ENCODE data around the gene FGF6.

DNA sequence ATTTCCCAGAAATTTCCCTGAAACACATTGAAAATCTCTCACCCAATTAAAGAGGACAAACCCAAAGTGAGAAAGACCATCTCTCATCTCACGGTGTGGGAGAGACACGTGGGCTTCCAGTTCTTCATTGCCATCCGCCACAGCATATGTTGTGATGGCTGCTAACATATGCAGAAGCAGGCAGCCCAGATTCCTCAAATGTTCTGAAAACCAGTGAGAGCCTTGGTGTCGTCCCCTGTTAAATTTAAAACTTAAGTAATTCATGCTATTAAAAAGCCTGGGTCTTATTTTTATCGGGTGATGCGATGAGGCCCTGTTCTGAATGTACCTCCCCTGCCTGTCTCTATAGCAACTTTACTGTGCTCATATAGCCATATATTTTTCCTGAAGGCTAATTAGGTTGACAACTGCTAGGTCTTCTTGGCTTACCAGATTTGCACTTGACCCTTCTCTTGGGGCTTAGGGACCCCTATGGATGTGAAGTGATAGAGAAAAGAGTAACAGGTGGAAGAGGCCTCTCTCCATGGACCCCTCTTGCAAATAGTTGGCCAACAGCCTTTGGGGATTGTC, 2.8 kb upstream of the FGF6 start:
- TF ChIP-seq, protein P1, sequence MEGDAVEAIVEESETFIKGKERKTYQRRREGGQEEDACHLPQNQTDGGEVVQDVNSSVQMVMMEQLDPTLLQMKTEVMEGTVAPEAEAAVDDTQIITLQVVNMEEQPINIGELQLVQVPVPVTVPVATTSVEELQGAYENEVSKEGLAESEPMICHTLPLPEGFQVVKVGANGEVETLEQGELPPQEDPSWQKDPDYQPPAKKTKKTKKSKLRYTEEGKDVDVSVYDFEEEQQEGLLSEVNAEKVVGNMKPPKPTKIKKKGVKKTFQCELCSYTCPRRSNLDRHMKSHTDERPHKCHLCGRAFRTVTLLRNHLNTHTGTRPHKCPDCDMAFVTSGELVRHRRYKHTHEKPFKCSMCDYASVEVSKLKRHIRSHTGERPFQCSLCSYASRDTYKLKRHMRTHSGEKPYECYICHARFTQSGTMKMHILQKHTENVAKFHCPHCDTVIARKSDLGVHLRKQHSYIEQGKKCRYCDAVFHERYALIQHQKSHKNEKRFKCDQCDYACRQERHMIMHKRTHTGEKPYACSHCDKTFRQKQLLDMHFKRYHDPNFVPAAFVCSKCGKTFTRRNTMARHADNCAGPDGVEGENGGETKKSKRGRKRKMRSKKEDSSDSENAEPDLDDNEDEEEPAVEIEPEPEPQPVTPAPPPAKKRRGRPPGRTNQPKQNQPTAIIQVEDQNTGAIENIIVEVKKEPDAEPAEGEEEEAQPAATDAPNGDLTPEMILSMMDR (conservative IDR thresholded peaks at IDR 0.05; ENCODE audit: low read depth in 2 of 2), result no peak
- TF ChIP-seq POLR2AphosphoS5 (IDR thresholded peaks at IDR 0.05; ENCODE audit: low read depth) (no peak), EZH2 (IDR thresholded peaks at IDR 0.05; ENCODE audit: low read depth, unreplicated experiment) (no peak), EZH2phosphoT487 (IDR thresholded peaks at IDR 0.05; ENCODE audit: unreplicated experiment) (no peak), CREB1 (CRISPR knock-in tag; IDR thresholded peaks at IDR 0.05; ENCODE audit: low read depth) (no peak), JUNB (IDR thresholded peaks at IDR 0.05; ENCODE audit: unreplicated experiment) (no peak), ZNF331 (CRISPR knock-in tag; IDR thresholded peaks at IDR 0.05; ENCODE audit: low read depth) (no peak)
- TF ChIP-seq, protein P2, sequence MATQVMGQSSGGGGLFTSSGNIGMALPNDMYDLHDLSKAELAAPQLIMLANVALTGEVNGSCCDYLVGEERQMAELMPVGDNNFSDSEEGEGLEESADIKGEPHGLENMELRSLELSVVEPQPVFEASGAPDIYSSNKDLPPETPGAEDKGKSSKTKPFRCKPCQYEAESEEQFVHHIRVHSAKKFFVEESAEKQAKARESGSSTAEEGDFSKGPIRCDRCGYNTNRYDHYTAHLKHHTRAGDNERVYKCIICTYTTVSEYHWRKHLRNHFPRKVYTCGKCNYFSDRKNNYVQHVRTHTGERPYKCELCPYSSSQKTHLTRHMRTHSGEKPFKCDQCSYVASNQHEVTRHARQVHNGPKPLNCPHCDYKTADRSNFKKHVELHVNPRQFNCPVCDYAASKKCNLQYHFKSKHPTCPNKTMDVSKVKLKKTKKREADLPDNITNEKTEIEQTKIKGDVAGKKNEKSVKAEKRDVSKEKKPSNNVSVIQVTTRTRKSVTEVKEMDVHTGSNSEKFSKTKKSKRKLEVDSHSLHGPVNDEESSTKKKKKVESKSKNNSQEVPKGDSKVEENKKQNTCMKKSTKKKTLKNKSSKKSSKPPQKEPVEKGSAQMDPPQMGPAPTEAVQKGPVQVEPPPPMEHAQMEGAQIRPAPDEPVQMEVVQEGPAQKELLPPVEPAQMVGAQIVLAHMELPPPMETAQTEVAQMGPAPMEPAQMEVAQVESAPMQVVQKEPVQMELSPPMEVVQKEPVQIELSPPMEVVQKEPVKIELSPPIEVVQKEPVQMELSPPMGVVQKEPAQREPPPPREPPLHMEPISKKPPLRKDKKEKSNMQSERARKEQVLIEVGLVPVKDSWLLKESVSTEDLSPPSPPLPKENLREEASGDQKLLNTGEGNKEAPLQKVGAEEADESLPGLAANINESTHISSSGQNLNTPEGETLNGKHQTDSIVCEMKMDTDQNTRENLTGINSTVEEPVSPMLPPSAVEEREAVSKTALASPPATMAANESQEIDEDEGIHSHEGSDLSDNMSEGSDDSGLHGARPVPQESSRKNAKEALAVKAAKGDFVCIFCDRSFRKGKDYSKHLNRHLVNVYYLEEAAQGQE (IDR thresholded peaks at IDR 0.05; ENCODE audit: unreplicated experiment), result no peak
- TF ChIP-seq, protein P3, sequence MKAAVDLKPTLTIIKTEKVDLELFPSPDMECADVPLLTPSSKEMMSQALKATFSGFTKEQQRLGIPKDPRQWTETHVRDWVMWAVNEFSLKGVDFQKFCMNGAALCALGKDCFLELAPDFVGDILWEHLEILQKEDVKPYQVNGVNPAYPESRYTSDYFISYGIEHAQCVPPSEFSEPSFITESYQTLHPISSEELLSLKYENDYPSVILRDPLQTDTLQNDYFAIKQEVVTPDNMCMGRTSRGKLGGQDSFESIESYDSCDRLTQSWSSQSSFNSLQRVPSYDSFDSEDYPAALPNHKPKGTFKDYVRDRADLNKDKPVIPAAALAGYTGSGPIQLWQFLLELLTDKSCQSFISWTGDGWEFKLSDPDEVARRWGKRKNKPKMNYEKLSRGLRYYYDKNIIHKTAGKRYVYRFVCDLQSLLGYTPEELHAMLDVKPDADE (IDR thresholded peaks at IDR 0.05), result no peak

Measured in GM23338 (cell line).